Activated CD8-positive, alpha-beta T cell treated with anti-CD3 and anti-CD28 coated beads for 36 hours (primary cell): ENCODE data around the gene IL1RAPL2. TPM values are rescaled to one million over a fixed set of nuclear protein-coding genes. Genes with fewer than 3 reads are reported as not detected.
A peak's percentile ranks its signal among the peaks of the same experiment; 100 is the strongest.
"Not testable (repeated sequence)": the region's sequence is repeated elsewhere in the genome, so short reads cannot be mapped to it uniquely, and the experiment has no call there.

Experiments used
- ATAC-seq: fragments of 200-7000 bp; cut with Tn5 transposase; one replicate; pipeline ENCODE4 v1.10.0; 2021; ENCODE audit warnings: mild to moderate bottlenecking, moderate library complexity
- CTCF ChIA-PET: fragments of 350-600 bp; sonication (Branson Sonifier 250); formaldehyde crosslinking; loops from one replicate; lab custom pipeline; 2021; ENCODE audit warnings: antibody characterized with exemption; lab: Charles Lee
- POLR2A ChIA-PET: fragments of 350-600 bp; sonication (Branson Sonifier 250); formaldehyde crosslinking; loops from one replicate; lab custom pipeline; 2021; ENCODE audit warnings: antibody characterized with exemption; lab: Charles Lee
- DNase-seq: peaks from one replicate; pipeline ENCODE4 v3.0.0-alpha.2; 2020
- H3K27ac Mint-ChIP-seq: one replicate; pipeline ENCODE4 v1.8.0; 2021; ENCODE audit warnings: mild to moderate bottlenecking, mixed read lengths
- H3K27me3 Mint-ChIP-seq: one replicate; pipeline ENCODE4 v1.8.0; 2021; ENCODE audit warnings: mixed read lengths
- H3K36me3 Mint-ChIP-seq: one replicate; pipeline ENCODE4 v1.8.0; 2021; ENCODE audit warnings: low read depth, mixed read lengths
- H3K4me1 Mint-ChIP-seq: one replicate; pipeline ENCODE4 v1.8.0; 2021; ENCODE audit warnings: low read depth, mixed read lengths
- H3K4me3 Mint-ChIP-seq: one replicate; pipeline ENCODE4 v1.8.0; 2021; ENCODE audit warnings: mild to moderate bottlenecking, moderate library complexity, mixed read lengths
- H3K9me3 Mint-ChIP-seq: one replicate; pipeline ENCODE4 v1.8.0; 2021; ENCODE audit warnings: mixed read lengths
- intact Hi-C: fragments of 100-400 bp; cut with micrococcal nuclease; formaldehyde crosslinking; loops from one replicate; pipeline ENCODE4 v1.10.0; 2022
- total RNA-seq, 2 experiments: library from RNA; stranded (reverse); gene quantifications; one replicate each; pipeline ENCODE4 v1.2.3, GENCODE V29; 2021
- TF ChIP-seq, protein P1 (sequence below): fragments of 200-600 bp; IDR thresholded peaks from one replicate; pipeline ENCODE4 v1.8.0; 2022; ENCODE audit warnings: antibody characterized with exemption, mild to moderate bottlenecking

IL1RAPL2 gene
- total RNA-seq, 2 experiments from 2014 or later = not detected

DNA sequence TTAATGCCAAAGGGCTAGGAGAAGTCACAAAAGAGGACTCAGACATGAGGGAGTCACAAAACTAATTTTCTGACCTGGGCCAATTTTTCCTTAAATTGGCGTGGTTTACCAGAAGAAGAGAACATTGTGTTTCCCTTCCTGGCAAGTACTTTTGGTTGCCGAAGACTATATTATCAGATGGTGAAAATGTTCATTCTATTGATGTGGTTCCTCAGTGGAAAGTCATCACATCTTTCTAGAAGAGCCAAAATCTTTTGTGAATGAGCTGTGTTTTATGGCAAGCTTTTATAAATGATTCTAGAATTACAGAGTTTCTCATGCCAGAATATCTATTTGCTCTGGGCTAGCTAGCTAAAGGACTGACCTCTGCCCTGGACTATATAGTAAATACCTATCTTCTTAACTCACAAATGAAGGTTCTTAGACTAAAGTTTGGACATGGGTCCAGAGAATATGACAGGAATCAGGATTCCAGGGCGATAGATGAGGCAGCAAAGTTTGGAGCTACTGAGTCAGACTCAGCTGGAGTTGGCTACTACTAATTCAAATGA, 288.9 kb downstream of the IL1RAPL2 start:
- Mint-ChIP-seq H3K27ac (no peak overlapping the region), H3K4me3 (no peak overlapping the region), H3K27me3 (no peaks in the 10 kb centered on the region), H3K36me3 (no peaks in the 10 kb centered on the region), H3K4me1 (peaks cover 17% of the 10 kb centered on the region), H3K9me3 (no peaks in the 10 kb centered on the region)
- DNase-seq (no peak), ATAC-seq (no peak)
- ChIA-PET POLR2A (no interaction called here), CTCF (no interaction called here)
- TF ChIP-seq, protein P1, sequence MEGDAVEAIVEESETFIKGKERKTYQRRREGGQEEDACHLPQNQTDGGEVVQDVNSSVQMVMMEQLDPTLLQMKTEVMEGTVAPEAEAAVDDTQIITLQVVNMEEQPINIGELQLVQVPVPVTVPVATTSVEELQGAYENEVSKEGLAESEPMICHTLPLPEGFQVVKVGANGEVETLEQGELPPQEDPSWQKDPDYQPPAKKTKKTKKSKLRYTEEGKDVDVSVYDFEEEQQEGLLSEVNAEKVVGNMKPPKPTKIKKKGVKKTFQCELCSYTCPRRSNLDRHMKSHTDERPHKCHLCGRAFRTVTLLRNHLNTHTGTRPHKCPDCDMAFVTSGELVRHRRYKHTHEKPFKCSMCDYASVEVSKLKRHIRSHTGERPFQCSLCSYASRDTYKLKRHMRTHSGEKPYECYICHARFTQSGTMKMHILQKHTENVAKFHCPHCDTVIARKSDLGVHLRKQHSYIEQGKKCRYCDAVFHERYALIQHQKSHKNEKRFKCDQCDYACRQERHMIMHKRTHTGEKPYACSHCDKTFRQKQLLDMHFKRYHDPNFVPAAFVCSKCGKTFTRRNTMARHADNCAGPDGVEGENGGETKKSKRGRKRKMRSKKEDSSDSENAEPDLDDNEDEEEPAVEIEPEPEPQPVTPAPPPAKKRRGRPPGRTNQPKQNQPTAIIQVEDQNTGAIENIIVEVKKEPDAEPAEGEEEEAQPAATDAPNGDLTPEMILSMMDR = no peak
- intact Hi-C loops = no loop called here

DNA sequence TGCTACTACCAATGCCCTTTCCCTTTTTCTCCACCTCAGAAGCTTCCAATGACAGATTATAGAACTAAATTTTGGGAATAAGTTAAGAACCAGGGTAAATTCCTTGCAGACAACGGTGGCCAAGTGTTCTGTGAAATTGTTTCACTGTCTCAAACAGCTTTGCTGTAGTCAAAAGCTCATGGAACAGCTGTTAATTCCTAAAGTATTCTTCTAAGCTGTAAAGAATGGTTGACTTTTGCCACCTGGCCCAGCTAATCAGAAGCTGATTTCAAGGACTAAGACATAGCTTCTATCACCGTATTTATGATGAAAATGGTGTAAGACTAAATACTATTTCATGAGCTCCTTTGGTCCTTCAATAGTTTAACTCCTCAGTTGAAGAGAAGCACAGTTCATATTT, 297.5 kb downstream of the IL1RAPL2 start:
- Mint-ChIP-seq H3K4me3 (no peak overlapping the region), H3K9me3 (no peaks in the 10 kb centered on the region), H3K4me1 (no peaks in the 10 kb centered on the region), H3K27ac (no peak overlapping the region), H3K36me3 (no peaks in the 10 kb centered on the region), H3K27me3 (no peaks in the 10 kb centered on the region)
- no peak for DNase-seq
- no peak for ATAC-seq
- intact Hi-C loops = no loop called here
- ChIA-PET CTCF (no interaction called here), POLR2A (no interaction called here)
- TF ChIP-seq, protein P1 = no peak

DNA sequence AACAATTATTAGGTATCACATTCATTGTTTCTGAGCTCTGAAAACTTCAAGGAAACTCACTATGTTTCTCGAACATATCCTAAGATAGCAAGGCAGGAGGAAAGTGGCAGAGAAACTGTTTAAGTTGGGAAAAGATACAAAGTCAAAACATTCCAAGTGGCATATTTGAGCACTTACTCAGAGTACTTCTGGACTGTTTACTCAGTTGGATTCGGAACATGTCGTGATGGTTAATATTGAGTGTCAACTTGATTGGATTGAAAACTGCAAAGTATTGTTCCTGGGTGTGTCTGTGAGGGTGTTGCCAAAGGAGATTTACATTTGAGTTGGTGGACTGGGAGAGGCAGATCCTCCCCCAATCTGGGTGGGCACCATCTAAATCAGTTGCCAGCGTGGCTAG, 298.3 kb downstream of the IL1RAPL2 start:
- Mint-ChIP-seq H3K27me3 (no peaks in the 10 kb centered on the region), H3K9me3 (no peaks in the 10 kb centered on the region), H3K4me3 (no peak overlapping the region), H3K36me3 (no peaks in the 10 kb centered on the region), H3K4me1 (no peaks in the 10 kb centered on the region), H3K27ac (no peak overlapping the region)
- POLR2A ChIA-PET = no interaction called here
- ATAC-seq (no peak), DNase-seq (no peak)
- CTCF ChIA-PET = no interaction called here
- intact Hi-C loops = no loop called here
- TF ChIP-seq, protein P1 = no peak

DNA sequence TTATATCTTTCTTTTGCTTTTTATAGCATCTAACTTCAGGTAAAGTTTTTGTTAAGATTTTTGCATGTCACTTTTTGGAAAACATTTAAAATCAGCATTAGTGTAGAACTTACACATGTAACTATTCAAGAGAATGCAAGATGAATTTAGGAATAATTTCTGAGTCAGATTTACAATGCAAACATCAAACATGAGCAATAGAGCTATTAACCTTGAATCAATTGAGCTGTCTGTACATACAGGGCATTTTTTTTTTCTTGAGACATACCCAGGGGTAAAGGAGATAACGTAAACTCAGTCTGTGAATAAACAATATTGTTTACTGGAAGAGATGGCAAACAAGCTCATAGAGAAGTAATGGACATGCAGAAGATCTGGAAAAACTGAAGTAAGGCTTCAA, 311.5 kb downstream of the IL1RAPL2 start:
- intact Hi-C loops = no loop called here
- POLR2A ChIA-PET = no interaction called here
- ATAC-seq = no peak
- no peaks in the 10 kb centered on the region for H3K36me3 Mint-ChIP-seq
- H3K27ac Mint-ChIP-seq = no peak overlapping the region
- H3K4me3 Mint-ChIP-seq = no peak overlapping the region
- no peaks in the 10 kb centered on the region for H3K4me1 Mint-ChIP-seq
- CTCF ChIA-PET = no interaction called here
- TF ChIP-seq, protein P1 = no peak
- DNase-seq = no peak
- H3K27me3 Mint-ChIP-seq = no peaks in the 10 kb centered on the region
- H3K9me3 Mint-ChIP-seq = no peaks in the 10 kb centered on the region

DNA sequence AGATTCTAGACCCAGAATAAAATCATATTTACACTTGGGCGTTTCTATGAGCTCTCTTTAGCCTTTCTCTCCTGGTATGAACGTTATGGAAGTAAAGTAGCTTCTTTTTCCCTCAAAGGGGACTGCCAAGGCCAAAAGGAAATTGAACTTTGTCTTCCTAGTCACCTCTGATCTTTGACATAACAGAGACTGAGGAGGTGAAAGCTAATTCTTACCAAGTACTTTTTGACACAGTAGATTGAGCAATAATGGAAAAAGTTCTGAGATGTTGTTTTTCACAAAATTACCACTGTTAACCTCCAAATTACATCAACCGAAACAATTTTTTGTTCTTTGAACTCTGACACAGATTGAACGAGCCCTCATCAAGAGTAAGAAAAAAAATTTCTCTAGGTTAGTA, 336.1 kb downstream of the IL1RAPL2 start:
- Mint-ChIP-seq H3K9me3 (no peaks in the 10 kb centered on the region), H3K4me3 (no peak overlapping the region), H3K27ac (no peak overlapping the region), H3K27me3 (no peaks in the 10 kb centered on the region), H3K36me3 (no peaks in the 10 kb centered on the region), H3K4me1 (no peaks in the 10 kb centered on the region)
- TF ChIP-seq, protein P1 = no peak
- POLR2A ChIA-PET = no interaction called here
- no peak for ATAC-seq
- intact Hi-C loops = no loop called here
- no peak for DNase-seq
- CTCF ChIA-PET = interaction anchor here (1.3 kb wide), 1 partner anchor 21 kb away, joined by 5 read pairs; no protein-coding TSS in a partner anchor

DNA sequence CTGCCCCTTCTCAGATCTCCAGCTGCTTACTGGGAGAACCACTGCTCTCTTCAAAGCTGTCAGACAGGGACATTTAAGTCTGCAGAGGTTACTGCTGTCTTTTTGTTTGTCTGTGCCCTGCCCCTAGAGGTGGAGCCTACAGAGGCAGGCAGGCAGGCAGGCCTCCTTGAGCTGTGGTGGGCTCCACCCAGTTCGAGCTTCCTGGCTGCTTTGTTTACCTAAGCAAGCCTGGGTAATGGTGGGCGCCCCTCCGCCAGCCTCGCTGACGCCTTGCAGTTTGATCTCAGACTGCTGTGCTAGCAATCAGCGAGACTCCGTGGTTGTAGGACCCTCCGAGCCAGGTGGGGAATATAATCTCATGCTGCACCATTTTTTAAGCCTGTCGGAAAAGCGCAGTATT, 343.7 kb downstream of the IL1RAPL2 start:
- CTCF ChIA-PET, H3K9me3 Mint-ChIP-seq, H3K36me3 Mint-ChIP-seq, intact Hi-C loops, ATAC-seq, H3K27me3 Mint-ChIP-seq, H3K4me1 Mint-ChIP-seq: not testable (repeated sequence)
- peak; percentile 36 for DNase-seq
- Mint-ChIP-seq H3K27ac (peak overlapping the region; percentile 30), H3K4me3 (peak overlapping the region; percentile 66)
- POLR2A ChIA-PET = interaction anchor here (0.7 kb wide), 1 partner anchor 166 kb away, joined by 3 read pairs; no protein-coding TSS in a partner anchor
